Endothelial cell of umbilical vein (primary cell): ENCODE results near the gene GRAMD1A. TPM values are rescaled to one million over a fixed set of nuclear protein-coding genes. Genes with fewer than 3 reads are reported as not detected.

Experiments
- BruUV-seq: library from RNA; stranded (reverse); fragments of 400-500 nt; replicated peaks from 2 replicates; lab custom pipeline; 2021; lab: Mats Ljungman, UMichigan
- CTCF ChIA-PET: fragments of 300-600, 350-600 bp; sonication (Branson Sonifier 250); formaldehyde crosslinking; loops from one replicate; lab custom pipeline; 2021; ENCODE audit warnings: antibody characterized with exemption, inconsistent platforms; lab: Charles Lee
- POLR2A ChIA-PET: fragments of 300-600, 350-600 bp; sonication (Branson Sonifier 250); formaldehyde crosslinking; loops from one replicate; lab custom pipeline; 2021; ENCODE audit warnings: antibody characterized with exemption, inconsistent platforms; lab: Charles Lee
- DNase-seq: peaks from one replicate; pipeline ENCODE4 v3.0.0-alpha.2; 2011; ENCODE audit warnings: low read depth, low spot score
- FAIRE-seq: peaks from 2 replicates; lab custom pipeline; 2011; peaks lifted over from hg19 to GRCh38; lab: Jason Lieb, UNC
- H2AFZ ChIP-seq: 2 replicates; pipeline ENCODE4 v1.6.0; 2012; ENCODE audit warnings: low read depth, low read length, control low read depth, inconsistent platforms
- H3K27ac ChIP-seq: 2 replicates; pipeline ENCODE4 v1.5.1; 2011; ENCODE audit warnings: low read depth, mild to moderate bottlenecking, control low read depth, low read length, moderate library complexity; ENCODE audit not compliant: insufficient read depth
- H3K27me3 ChIP-seq, 2 experiments: 2 replicates each; pipeline versions ENCODE4 v1.6.0 to v1.6.1; 2011; ENCODE audit warnings: low read length in 2 of 2, mixed read lengths in 1 of 2; ENCODE audit not compliant: control insufficient read depth in 2 of 2, insufficient read depth in 2 of 2
- H3K36me3 ChIP-seq, 2 experiments: 2 replicates in 1 of 2; 3 replicates in 1 of 2; pipeline ENCODE4 v1.5.1; 2011; ENCODE audit warnings: low read length in 2 of 2, mild to moderate bottlenecking in 1 of 2, moderate library complexity in 1 of 2; ENCODE audit not compliant: control insufficient read depth in 2 of 2, insufficient read depth in 2 of 2; ENCODE audit errors: extremely low read depth in 1 of 2
- H3K4me1 ChIP-seq: 3 replicates; pipeline ENCODE4 v1.5.1; 2011; ENCODE audit warnings: mild to moderate bottlenecking, low read length; ENCODE audit not compliant: control insufficient read depth, insufficient read depth; ENCODE audit errors: extremely low read depth
- H3K4me2 ChIP-seq: 2 replicates; pipeline ENCODE4 v1.6.1; 2011; ENCODE audit warnings: low read length, control low read depth, mixed read lengths; ENCODE audit not compliant: insufficient read depth
- H3K4me3 ChIP-seq, 3 experiments: fragments of 200-600 bp in 1 of 3; sonication (generic), shearing (Covaris generic) in 1 of 3; replicated peaks in 1 of 3; 2 replicates each; pipeline ENCODE4 v1.5.1; 2011 to 2016; ENCODE audit warnings: control low read depth in 3 of 3, low read length in 3 of 3, mild to moderate bottlenecking in 2 of 3, inconsistent platforms in 1 of 3, low read depth in 1 of 3, moderate library complexity in 1 of 3; ENCODE audit not compliant: insufficient read depth in 1 of 3
- H3K79me2 ChIP-seq: 2 replicates; pipeline ENCODE4 v1.6.0; 2012; ENCODE audit warnings: low read length, inconsistent platforms; ENCODE audit not compliant: control insufficient read depth, insufficient read depth
- H3K9ac ChIP-seq: replicated peaks from 2 replicates; pipeline ENCODE3; 2011; ENCODE audit warnings: low read length, control low read depth; ENCODE audit not compliant: insufficient read depth; ENCODE audit errors: extremely low read depth
- H3K9me1 ChIP-seq: replicated peaks from 3 replicates; pipeline ENCODE4 v1.6.0; 2011; ENCODE audit warnings: mild to moderate bottlenecking, low read length; ENCODE audit not compliant: control insufficient read depth, insufficient read depth; ENCODE audit errors: extremely low read depth
- H3K9me3 ChIP-seq: replicated peaks from 2 replicates; pipeline ENCODE4 v1.5.1; 2012; ENCODE audit warnings: low read length, inconsistent platforms; ENCODE audit not compliant: control insufficient read depth, insufficient read depth
- H4K20me1 ChIP-seq: replicated peaks from 2 replicates; pipeline ENCODE3; 2011; ENCODE audit warnings: mild to moderate bottlenecking, low read length; ENCODE audit not compliant: control insufficient read depth, insufficient read depth; ENCODE audit errors: extremely low read depth
- CTCF ChIP-seq, 2 donors: IDR thresholded peaks; 1 replicate in 1 of 2; 2 replicates in 1 of 2; pipeline ENCODE4 v1.5.1; 2011; ENCODE audit warnings: low read length in 2 of 2, mild to moderate bottlenecking in 2 of 2, moderate library complexity in 2 of 2, control low read depth in 1 of 2, inconsistent platforms in 1 of 2, low read depth in 1 of 2; ENCODE audit not compliant: insufficient read depth in 1 of 2; ENCODE audit errors: extremely low read depth in 1 of 2
- EZH2 ChIP-seq: IDR thresholded peaks from 2 replicates; pipeline ENCODE4 v1.6.1; 2012; ENCODE audit warnings: borderline replicate concordance, low read depth, mild to moderate bottlenecking, moderate library complexity, low read length, inconsistent platforms; ENCODE audit not compliant: severe bottlenecking
- FOS ChIP-seq: IDR thresholded peaks from 2 replicates; pipeline ENCODE4 v1.6.1; 2011; ENCODE audit warnings: mild to moderate bottlenecking, low read length, moderate library complexity, borderline replicate concordance; ENCODE audit not compliant: insufficient read depth
- GATA2 ChIP-seq: IDR thresholded peaks from 2 replicates; pipeline ENCODE4 v1.7.0; 2011; ENCODE audit warnings: low read depth, mild to moderate bottlenecking, moderate library complexity, mixed read lengths, low read length; ENCODE audit not compliant: insufficient read length, insufficient read depth
- JUN ChIP-seq: IDR thresholded peaks from 2 replicates; pipeline ENCODE4 v1.6.1; 2011; ENCODE audit warnings: borderline replicate concordance, low read depth; ENCODE audit not compliant: insufficient read length, insufficient read depth
- MAX ChIP-seq: IDR thresholded peaks from 2 replicates; pipeline ENCODE4 v1.6.1; 2011; ENCODE audit not compliant: insufficient read depth, insufficient read length
- MYC ChIP-seq: IDR thresholded peaks from one replicate; pipeline ENCODE4 v1.6.1; 2011; ENCODE audit warnings: mild to moderate bottlenecking, low read depth, low read length
- POLR2A ChIP-seq: IDR thresholded peaks from 2 replicates; pipeline ENCODE4 v1.6.1; 2012; ENCODE audit warnings: low read depth, mild to moderate bottlenecking, control low read depth, low read length
- POLR2AphosphoS5 ChIP-seq: IDR thresholded peaks from 2 replicates; pipeline ENCODE4 v1.6.1; 2012; ENCODE audit warnings: low read depth, mild to moderate bottlenecking, control low read depth, low read length, moderate library complexity; ENCODE audit not compliant: insufficient read depth
- dilution Hi-C: fragments of 300-500 bp; cut with MboI; formaldehyde crosslinking; loops from one replicate; pipeline ENCODE4 v1.15.0; 2019; ENCODE audit warnings: low sequenced_read_pairs; ENCODE audit not compliant: extremely low pct_ligation_motif_present
- intact Hi-C: fragments of 100-400 bp; cut with micrococcal nuclease; formaldehyde crosslinking; loops from one replicate; pipeline ENCODE4 v1.10.0; 2022
- polyA plus RNA-seq, 4 experiments: library from polyadenylated mRNA; depleted of rRNA in 3 of 4; stranded (reverse) in 3 of 4; unstranded in 1 of 4; fragments of >200 nt; gene quantifications; 2 replicates each; pipeline versions ENCODE4 v1.2.1 to v1.2.3, GENCODE V29; 2011 to 2012; ENCODE audit warnings: missing spikeins in 1 of 4
- total RNA-seq: library from RNA; stranded (reverse); gene quantifications from 2 replicates; pipeline ENCODE4 v1.2.3, GENCODE V29; 2021

Gene GRAMD1A
- total and polyA plus RNA-seq, 2 donors (not counting 3 experiments of a cell fraction or from before 2014, with no cell fraction given) = 127 to 130 TPM

GRCh38 chr19:35023428-35023827 is 23.3 kb downstream of the GRAMD1A start:
- no peak overlapping the region for H3K9ac ChIP-seq
- dilution Hi-C loops (no loop called here), intact Hi-C loops (no loop called here)
- H3K27ac ChIP-seq = no peak overlapping the region
- no peaks in the 10 kb centered on the region for H3K4me1 ChIP-seq
- no TSS peak for BruUV-seq
- H3K4me3 ChIP-seq = no peak overlapping the region
- H3K36me3 ChIP-seq = peaks cover 10 to 75% of the 10 kb centered on the region in 2 experiments
- FAIRE-seq (no peak), DNase-seq (no peak)
- CTCF ChIA-PET = no interaction called here
- no peaks in the 10 kb centered on the region for H3K79me2 ChIP-seq
- no peaks in the 10 kb centered on the region for H3K27me3 ChIP-seq
- H3K4me2 ChIP-seq = no peak overlapping the region
- H4K20me1 ChIP-seq = no peaks in the 10 kb centered on the region
- POLR2A ChIA-PET = no interaction called here
- no peak overlapping the region for H2AFZ ChIP-seq
- no peaks in the 10 kb centered on the region for H3K9me3 ChIP-seq
- TF ChIP-seq JUN (no peak), EZH2 (no peak), POLR2A (no peak), MAX (no peak), CTCF (IDR thresholded peaks at IDR 0.05; ENCODE audit: extremely low read depth in 1 of 2, insufficient read depth in 1 of 2, low read depth in 1 of 2, low read length in 2 of 2) (no peak), FOS (no peak), GATA2 (no peak), MYC (no peak), POLR2AphosphoS5 (no peak)
- H3K9me1 ChIP-seq = no peaks in the 10 kb centered on the region
